KOPT-K1 (cell line): ENCODE results near the gene RGS9BP.
A peak's percentile ranks its signal among the peaks of the same experiment; 100 is the strongest.
"Not testable (repeated sequence)": the region's sequence is repeated elsewhere in the genome, so short reads cannot be mapped to it uniquely, and the experiment has no call there.

Experiments used
- H3K27ac ChIP-seq: fragments of 200-600 bp; sonication (generic); 2 replicates; pipeline ENCODE4 v1.5.1; 2016; ENCODE audit warnings: antibody characterized with exemption, mild to moderate bottlenecking, low read depth, low read length; ENCODE audit not compliant: poor library complexity, severe bottlenecking
- H3K36me3 ChIP-seq: fragments of 200-600 bp; sonication (generic); 2 replicates; pipeline ENCODE4 v1.5.1; 2017; ENCODE audit warnings: antibody characterized with exemption, mild to moderate bottlenecking, low read length, moderate library complexity; ENCODE audit not compliant: insufficient read depth
- H3K9me3 ChIP-seq: fragments of 200-600 bp; sonication (generic); 2 replicates; pipeline ENCODE4 v1.5.1; 2017; ENCODE audit warnings: antibody characterized with exemption, low read length, mild to moderate bottlenecking; ENCODE audit not compliant: insufficient read depth, poor library complexity, severe bottlenecking

RGS9BP gene

DNA sequence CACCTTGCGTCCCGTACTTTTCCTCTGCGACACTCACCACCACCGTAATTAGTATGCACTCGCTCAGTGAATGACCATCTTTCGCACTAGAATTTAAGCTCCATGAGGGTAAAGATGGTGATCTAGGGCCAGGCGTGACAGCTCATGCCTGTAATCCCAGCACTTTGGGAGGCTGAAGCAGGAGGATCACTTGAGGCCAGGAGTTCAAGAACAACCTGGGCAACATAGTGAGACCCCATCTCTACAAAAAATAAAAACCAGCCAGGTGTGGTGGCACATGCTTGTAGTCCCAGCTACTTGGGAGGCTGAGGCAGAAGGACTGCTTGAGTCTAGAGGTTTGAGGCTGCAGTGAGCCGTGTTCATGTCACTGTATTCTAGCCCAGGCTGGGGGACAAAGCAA is 19.3 kb upstream of the RGS9BP start:
- not testable (repeated sequence) for H3K27ac ChIP-seq, H3K9me3 ChIP-seq
- peaks cover 14% of the 10 kb centered on the region for H3K36me3 ChIP-seq

- Histone ChIP-seq H3K9me3 (no peaks in the 10 kb centered on the region), H3K27ac (no peak overlapping the region), H3K36me3 (peaks cover 14% of the 10 kb centered on the region)
These were observed 17.6 kb upstream of the RGS9BP start for GRCh38 chr19:32658075-32658474.

GRCh38 chr19:32658527-32658926 is 17.1 kb upstream of the RGS9BP start:
- Histone ChIP-seq H3K27ac (no peak overlapping the region), H3K36me3 (peaks cover 14% of the 10 kb centered on the region)

GRCh38 chr19:32661318-32661717 is 14.3 kb upstream of the RGS9BP start:
- no peaks in the 10 kb centered on the region for H3K36me3 ChIP-seq
- H3K27ac ChIP-seq, result no peak overlapping the region
- no peaks in the 10 kb centered on the region for H3K9me3 ChIP-seq

More at GRCh38 chr19:32658527-32658926, 17.1 kb upstream of the RGS9BP start:
- no peaks in the 10 kb centered on the region for H3K9me3 ChIP-seq

GRCh38 chr19:32662186-32662585 is 13.5 kb upstream of the RGS9BP start:
- H3K27ac ChIP-seq, result no peak overlapping the region
- H3K36me3 ChIP-seq, result no peaks in the 10 kb centered on the region
- H3K9me3 ChIP-seq, result no peaks in the 10 kb centered on the region

DNA sequence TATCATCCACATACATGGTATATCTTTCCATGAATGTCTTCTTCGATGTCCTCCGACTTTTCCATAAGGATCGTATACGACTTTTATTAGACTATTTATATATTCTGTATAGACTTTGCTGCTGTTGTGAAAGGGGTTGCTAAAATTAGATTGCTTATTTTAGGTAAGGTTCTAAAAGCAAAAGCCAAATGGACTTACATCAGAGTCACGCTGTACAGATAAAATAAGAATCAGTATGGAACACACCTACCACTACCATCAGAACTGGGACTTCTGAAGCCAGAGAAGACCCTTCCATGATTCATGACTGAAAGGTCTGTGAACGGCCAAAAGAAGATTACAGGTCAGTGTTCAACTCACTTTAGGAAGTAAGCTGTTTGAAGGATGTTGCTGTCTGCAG is 9.6 kb upstream of the RGS9BP start:
- Histone ChIP-seq H3K36me3 (no peaks in the 10 kb centered on the region), H3K9me3 (no peaks in the 10 kb centered on the region), H3K27ac (no peak overlapping the region)

DNA sequence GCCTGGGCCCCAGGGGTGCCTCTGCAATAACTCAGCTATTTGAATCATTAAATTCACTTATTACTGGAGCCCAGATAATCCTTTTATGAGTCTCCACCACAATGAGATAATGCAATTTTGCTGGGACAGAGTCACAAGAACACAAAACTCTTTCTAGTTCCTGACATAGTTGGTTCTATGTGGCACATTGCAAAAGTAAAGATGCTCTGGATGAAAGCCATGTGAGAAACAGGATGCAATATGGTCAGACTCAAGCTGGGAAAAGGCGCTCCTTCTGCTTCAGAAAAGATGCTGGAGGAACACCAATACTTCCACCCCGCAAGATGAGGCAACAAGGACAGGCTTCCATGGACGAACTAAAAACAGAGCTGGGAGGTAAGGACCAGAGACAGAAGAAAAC is 6.3 kb upstream of the RGS9BP start:
- Histone ChIP-seq H3K27ac (no peak overlapping the region), H3K36me3 (no peaks in the 10 kb centered on the region), H3K9me3 (no peaks in the 10 kb centered on the region)

- H3K36me3 ChIP-seq, result no peaks in the 10 kb centered on the region
- H3K27ac ChIP-seq, result no peak overlapping the region
- no peaks in the 10 kb centered on the region for H3K9me3 ChIP-seq
These were observed 3.6 kb upstream of the RGS9BP start for GRCh38 chr19:32671883-32672593.

GRCh38 chr19:32672841-32673240 is 2.8 kb upstream of the RGS9BP start:
- H3K36me3 ChIP-seq, result no peaks in the 10 kb centered on the region
- no peak overlapping the region for H3K27ac ChIP-seq
- H3K9me3 ChIP-seq, result no peaks in the 10 kb centered on the region

- Histone ChIP-seq H3K9me3 (no peaks in the 10 kb centered on the region), H3K36me3 (no peaks in the 10 kb centered on the region), H3K27ac (no peak overlapping the region)
These were observed 2.1 kb upstream of the RGS9BP start for GRCh38 chr19:32673573-32673972.

- Histone ChIP-seq H3K27ac (peak overlapping the region; percentile 50), H3K36me3 (no peaks in the 10 kb centered on the region), H3K9me3 (no peaks in the 10 kb centered on the region)
These were observed 1.3 kb upstream of the RGS9BP start for GRCh38 chr19:32674153-32674930.

GRCh38 chr19:32674931-32675719 is 523 bp upstream of the RGS9BP start, which contains the start of gene ANKRD27:
ANKRD27 (minus strand) TSS chr19:32675180; CDS start chr19:32659015, 16,165 bp downstream.
- no peaks in the 10 kb centered on the region for H3K36me3 ChIP-seq
- no peaks in the 10 kb centered on the region for H3K9me3 ChIP-seq
- peak within 1 kb of the TSS; percentile 50 for H3K27ac ChIP-seq

GRCh38 chr19:32676186-32676894 is 692 bp downstream of the RGS9BP start:
- H3K27ac ChIP-seq, result no peak overlapping the region
- no peaks in the 10 kb centered on the region for H3K9me3 ChIP-seq
- no peaks in the 10 kb centered on the region for H3K36me3 ChIP-seq

DNA sequence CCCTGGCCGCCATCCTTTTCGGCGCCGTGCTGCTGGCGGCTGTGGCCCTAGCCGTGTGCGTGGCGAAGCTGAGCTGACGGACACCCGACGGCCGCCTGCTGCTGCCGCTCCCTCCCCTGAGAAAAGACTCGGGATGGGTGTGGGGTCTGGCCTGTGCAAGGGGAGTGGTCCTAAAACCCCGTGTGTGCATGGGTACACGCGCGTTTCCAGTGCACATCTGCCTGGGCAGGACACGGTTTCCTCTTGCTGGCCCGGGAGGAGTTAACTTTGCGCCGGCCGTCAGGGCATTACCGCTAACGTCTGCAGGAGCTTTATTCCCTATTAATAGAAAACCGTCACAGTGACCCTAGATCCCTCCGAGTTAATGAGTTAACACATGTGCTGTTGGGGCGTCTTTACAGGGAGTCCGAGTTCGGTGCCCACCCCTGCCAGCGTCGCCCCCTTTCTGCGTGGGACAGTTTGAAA is 1.3 kb downstream of the RGS9BP start:
- H3K36me3 ChIP-seq, result no peaks in the 10 kb centered on the region
- H3K27ac ChIP-seq, result no peak overlapping the region
- no peaks in the 10 kb centered on the region for H3K9me3 ChIP-seq
